ENCODE data around the gene NUDT5.

NUDT5 gene

DNA sequence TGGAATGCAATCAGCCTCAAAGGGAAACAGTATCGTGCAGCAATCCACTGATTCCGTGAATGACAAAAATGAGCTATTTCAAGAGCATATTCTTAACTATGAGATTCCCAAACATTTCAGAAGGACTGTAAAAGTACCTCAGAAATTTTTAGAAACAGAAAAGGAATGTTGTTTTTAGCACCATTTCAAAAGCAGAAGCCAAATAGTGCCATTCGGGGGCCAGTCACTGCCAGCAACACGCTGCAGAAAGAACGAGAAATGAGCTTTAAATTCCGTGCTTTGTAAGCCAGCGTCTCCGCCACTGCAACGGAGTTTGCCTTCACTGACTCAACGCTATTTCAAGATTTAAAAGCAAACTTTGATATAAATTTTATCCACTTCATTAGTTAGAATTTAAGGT lies 6.3 kb downstream of the NUDT5 start:
- no peak for TF ChIP-seq GATA3 (IDR thresholded peaks at IDR 0.05; ENCODE audit: low read depth, low read length)
- no peak for TF ChIP-seq GATA2 (IDR thresholded peaks at IDR 0.05; ENCODE audit: low read depth, low read length)

DNA sequence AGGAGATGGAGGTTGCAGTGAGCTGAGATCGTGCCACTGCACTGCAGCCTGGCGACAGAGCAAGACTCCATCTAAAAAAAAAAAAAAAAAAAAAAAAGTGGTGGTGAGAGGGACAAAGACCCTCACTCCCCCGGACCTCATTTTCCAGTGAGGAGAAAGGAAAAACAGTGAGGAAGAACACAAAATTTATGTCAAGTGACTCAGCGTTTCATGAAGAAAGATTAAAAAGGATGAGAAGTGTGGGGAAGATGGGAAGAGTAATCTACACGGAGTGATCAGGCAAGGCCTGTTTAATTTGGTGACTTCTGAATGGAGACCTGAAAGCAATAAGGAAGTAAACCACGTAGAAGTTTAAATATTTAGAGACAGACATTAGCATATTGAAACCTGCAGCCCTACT lies 7.0 kb downstream of the NUDT5 start:
- no peak for TF ChIP-seq GATA2 (IDR thresholded peaks at IDR 0.05; ENCODE audit: low read depth, low read length)

DNA sequence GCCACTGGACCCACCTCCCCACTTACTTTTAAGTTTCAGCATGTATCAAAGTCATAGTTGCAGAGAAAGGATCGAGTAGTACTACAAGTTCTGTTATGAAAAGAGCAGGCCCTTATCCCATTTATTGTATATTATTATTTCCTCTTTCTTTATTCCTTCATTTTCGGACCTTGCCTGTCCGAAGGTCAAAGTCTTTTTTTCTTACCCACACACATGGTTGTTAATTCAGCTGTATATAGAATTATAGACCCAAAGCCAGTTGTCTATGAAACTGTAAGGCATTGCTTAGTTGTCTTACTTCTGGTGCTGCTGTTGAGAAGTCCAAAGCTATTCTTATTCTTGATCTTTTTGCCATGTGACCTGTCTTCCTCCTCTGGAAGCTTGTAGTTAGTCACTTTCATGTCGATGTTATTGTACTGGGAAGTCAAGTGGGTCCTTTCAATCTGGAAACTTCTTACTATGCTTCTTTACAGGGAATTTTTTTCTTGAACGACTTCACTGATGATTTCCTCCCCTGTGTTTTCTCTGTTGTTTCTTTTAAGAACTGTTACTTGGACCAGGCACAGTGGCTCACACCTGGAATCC lies 8.3 kb downstream of the NUDT5 start:
- TF ChIP-seq GATA3 (IDR thresholded peaks at IDR 0.05; ENCODE audit: low read depth, low read length): no peak
- TF ChIP-seq GATA2 (IDR thresholded peaks at IDR 0.05; ENCODE audit: low read depth, low read length): no peak

DNA sequence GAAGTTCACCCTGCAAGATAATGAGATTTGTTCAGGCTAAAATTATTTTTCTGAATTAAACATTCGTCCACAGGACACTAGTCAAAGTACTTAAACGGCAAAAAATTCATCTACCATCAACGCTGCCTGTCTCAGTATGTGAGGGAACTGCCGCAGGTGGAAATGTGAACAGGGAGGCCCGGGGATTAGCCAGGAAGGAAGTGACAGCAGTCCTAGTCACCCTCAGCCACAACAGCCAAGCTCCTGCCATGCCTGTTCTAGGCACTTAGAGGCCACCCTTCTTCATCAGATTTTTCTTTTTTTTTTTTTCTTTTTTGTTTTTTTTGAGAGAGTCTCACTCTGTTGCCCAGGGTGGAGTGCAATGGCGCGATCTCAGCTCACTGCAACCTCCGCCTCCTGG lies 9.4 kb downstream of the NUDT5 start:
- TF ChIP-seq GATA3 (IDR thresholded peaks at IDR 0.05; ENCODE audit: low read depth, low read length) (no peak), GATA2 (IDR thresholded peaks at IDR 0.05; ENCODE audit: low read depth, low read length) (no peak)

DNA sequence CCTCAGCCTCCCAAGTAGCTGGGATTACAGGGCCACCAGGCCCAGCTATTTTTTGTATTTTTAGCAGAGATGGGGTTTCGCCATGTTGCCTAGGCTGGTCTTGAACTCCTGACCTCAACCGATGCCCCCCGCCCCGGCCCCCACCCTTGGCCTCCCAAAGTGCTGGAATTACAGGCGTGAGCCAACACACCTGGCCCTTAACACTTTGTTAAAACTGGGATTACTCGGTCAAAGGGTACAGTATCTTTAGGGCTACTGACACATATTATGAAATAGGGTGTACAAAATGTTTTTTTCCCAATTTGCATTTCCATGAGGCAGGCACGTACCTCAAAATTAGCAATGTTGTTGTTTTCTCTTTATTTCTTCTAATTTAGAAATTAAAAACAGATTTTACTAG lies 11.5 kb downstream of the NUDT5 start:
- no peak for TF ChIP-seq GATA2 (IDR thresholded peaks at IDR 0.05; ENCODE audit: low read depth, low read length)

DNA sequence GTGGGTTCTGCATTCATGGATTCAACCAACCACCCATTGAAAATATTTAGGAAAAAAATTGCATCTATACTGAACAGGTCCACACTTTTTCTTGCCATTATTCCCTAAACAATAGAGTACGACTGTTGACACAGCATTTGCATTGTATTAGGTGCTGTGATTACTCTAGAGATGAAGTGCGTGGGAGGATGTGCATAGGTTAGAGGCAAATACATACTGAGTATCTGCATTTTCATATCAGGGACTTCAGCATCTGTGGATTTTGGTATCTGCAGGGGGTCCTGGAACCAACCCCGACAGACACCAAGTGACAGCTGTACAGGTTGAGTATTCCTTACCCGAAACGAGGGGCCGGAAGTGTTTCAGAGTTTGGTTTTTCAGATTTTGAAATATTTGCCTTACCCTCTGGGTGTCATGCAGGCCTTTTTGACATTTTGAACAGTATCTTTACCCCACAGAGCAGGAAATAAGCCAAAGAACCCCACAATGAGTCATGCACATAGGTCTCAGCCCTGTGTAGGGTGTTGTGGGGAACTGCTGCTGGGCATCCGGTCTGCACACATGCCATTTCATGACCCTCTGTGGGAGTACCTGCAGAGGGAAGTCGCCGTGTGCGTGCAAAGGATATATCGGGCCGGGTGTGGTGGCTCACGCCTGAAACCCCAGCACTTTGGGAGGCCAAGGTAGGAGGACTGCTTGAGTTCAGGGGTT lies 14.5 kb downstream of the NUDT5 start:
- TF ChIP-seq GATA3 (IDR thresholded peaks at IDR 0.05; ENCODE audit: low read depth, low read length): no peak
- no peak for TF ChIP-seq GATA2 (IDR thresholded peaks at IDR 0.05; ENCODE audit: low read depth, low read length)

DNA sequence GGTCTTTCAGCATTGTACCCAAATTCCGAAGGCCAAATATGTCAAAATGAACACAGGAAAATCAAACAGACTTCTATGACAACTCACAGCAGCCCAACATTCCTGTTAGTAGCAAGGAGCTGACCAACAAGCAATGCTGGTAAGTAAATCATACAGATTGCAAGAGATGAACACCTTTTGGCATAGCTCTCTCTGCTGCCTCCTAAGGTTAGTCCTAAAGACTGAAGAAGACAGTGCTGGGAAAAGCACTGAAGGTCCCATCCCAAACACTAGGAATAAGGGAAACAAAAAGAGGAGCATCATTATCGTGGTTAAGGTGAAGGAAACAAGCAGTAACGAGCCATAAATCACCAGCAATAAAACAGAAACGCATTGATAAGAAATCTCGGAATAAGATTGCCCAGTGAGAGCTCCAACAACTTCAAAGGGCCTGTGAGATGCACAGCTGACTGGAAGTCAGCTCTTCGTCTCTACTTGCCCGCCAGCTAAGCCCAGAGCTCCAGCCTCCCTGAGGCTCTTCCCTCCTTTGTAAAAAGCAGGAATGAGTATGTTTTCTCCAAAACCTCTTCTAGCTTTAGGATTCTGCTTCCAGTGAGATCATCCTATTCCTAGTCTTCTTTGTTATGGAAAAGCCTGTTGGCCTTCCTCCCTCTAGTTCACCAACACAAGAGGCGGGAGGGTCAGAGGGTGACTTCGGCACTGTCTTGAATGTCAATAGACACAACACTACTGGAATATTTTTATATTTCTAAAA lies 15.3 kb downstream of the NUDT5 start:
- no peak for TF ChIP-seq GATA2 (IDR thresholded peaks at IDR 0.05; ENCODE audit: low read depth, low read length)
- no peak for TF ChIP-seq GATA3 (IDR thresholded peaks at IDR 0.05; ENCODE audit: low read depth, low read length)

DNA sequence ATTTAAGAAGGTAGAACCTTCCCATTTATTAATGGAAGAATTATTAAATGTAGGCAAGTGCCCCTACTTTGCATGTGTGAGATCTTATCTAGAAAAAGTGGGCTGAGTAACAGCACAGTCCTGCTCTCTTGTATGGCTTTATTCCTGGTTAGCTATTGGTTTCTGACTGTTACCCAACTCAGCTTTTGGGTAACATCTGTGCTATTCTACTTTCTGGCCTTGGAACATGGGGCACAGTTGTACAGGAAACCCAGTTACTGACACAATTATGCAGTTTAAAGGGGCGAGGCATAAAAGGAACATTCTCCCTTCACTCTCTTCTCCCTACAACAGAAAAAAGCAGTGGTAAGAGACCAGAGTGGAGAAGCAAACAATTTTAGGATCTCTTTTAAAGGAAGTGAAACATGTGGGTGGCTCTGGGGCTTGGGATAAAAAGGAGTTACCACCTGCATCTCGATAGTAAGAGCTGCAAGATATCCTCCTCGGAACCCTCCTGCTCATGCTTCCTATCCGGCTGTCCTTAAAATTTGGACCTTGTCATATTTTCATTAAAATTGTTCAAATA lies 16.0 kb downstream of the NUDT5 start:
- TF ChIP-seq GATA3 (IDR thresholded peaks at IDR 0.05; ENCODE audit: low read depth, low read length): no peak
- TF ChIP-seq GATA2 (IDR thresholded peaks at IDR 0.05; ENCODE audit: low read depth, low read length): no peak

DNA sequence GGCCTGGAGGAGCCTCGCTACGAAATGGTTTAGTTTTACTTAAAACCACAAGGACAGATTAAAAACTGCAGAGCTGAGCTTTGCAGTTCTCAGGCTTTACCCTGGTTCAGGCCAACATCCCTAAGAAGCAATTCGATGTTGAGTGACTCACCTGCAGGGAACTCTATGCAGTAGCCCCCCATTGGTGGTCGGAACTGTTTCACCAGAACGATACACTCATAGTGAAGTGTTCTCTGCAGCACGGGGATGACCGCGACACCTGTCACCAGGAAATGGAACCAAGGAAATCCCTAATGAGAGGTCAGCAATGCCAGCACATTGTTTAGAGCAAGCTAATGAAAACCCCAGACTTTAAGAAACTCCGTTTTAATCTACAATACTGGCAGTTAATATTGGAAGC lies 18.0 kb downstream of the NUDT5 start:
- no peak for TF ChIP-seq GATA3 (IDR thresholded peaks at IDR 0.05; ENCODE audit: low read depth, low read length)
- TF ChIP-seq GATA2 (IDR thresholded peaks at IDR 0.05; ENCODE audit: low read depth, low read length): no peak

DNA sequence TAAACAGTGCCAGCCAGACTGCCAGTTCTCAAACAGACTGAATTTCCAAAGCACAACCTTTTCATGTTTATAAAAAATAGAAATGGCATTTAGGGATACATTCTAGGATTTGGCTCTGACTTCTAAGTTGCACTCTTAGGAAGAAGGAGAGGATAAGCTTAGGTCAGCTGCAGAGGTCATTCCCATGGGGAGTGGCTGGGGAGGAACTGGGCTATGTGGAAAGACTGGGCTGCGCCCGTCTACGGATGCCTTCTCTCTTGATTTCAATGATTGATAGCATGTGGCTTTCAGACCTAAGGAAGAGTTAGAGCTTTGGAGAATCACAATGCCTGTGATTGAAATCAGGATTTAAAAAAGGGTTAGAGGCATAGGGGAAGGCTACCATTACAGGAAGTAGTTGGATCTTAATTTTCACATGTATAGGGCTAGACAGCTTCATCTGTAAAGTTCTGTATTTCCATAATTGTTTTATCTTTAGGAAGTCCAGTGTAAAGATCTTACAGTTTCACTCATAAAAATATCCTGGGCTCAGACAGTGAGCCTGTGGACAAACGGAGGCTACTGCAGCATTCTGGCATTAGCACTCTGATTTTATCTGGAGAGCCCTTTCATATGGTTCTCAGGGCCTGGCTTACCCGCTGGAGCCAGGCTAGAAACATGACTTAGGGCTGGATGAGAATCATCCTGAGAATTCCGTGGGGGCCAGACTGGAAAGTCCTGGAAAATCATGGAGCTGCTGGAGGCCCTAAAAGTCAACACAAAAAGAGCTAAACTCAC lies 29.5 kb downstream of the NUDT5 start:
- TF ChIP-seq GATA2 (IDR thresholded peaks at IDR 0.05; ENCODE audit: low read depth, low read length): peak; percentile 88
- TF ChIP-seq GATA3 (IDR thresholded peaks at IDR 0.05; ENCODE audit: low read depth, low read length): peak; percentile 65; the same call in 1 of the 2 replicates

DNA sequence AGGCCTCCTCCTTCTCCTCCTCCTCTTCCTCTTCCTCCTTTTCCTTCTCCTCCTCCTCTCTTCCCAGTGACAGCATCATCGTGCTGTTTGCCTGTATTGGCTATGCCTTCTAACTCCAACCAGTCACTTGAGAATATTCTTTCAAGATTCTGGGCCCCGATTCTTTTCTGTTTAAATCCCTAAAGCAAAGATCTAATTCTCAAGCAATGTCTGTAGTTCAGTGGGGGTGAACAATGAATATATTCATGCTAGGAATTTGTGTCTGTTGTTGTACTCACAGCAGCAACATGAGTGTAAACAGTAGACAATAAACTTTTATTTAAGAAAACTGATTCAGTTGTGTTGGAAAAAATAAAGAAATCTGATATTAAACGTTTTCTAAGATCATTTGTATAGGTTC lies 30.7 kb downstream of the NUDT5 start:
- TF ChIP-seq GATA2 (IDR thresholded peaks at IDR 0.05; ENCODE audit: low read depth, low read length) (no peak), GATA3 (IDR thresholded peaks at IDR 0.05; ENCODE audit: low read depth, low read length) (no peak)

DNA sequence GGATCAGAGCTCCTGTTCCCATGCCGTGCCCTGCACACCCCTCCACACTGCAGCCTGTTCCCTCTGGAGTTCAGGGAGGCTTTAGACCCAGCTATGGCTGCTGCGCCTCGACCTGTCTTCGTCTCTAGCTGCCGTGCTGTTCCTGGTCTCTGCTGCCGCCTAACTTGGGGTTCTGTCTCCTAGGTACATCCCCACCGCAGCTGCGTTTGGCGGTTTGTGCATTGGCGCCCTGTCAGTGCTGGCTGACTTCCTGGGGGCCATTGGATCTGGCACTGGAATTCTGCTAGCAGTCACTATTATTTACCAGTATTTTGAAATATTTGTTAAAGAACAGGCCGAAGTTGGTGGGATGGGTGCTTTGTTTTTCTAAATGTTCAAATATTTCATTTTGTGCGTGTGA lies 31.6 kb downstream of the NUDT5 start:
- TF ChIP-seq GATA3 (IDR thresholded peaks at IDR 0.05; ENCODE audit: low read depth, low read length) (no peak), GATA2 (IDR thresholded peaks at IDR 0.05; ENCODE audit: low read depth, low read length) (no peak)

DNA sequence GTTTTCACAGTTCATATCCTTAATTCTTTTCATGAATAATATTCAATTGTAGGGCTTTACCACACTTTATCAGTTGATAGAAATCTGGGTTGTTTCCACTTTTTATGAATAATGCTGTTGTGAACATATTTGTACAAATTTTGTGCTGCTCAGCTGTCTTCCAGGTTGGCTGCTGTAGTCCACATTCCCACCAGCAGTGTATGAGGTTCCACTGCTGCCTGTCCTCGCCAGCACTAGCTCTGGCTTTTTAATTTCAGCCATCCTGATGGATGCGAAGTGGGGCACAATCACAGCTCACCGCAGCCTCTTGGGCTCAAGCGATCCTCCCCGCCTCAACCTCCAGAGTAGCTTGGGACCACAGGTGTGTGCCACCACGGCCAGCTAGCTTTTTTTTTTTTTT lies 32.8 kb downstream of the NUDT5 start:
- no peak for TF ChIP-seq GATA2 (IDR thresholded peaks at IDR 0.05; ENCODE audit: low read depth, low read length)
- TF ChIP-seq GATA3 (IDR thresholded peaks at IDR 0.05; ENCODE audit: low read depth, low read length): no peak

DNA sequence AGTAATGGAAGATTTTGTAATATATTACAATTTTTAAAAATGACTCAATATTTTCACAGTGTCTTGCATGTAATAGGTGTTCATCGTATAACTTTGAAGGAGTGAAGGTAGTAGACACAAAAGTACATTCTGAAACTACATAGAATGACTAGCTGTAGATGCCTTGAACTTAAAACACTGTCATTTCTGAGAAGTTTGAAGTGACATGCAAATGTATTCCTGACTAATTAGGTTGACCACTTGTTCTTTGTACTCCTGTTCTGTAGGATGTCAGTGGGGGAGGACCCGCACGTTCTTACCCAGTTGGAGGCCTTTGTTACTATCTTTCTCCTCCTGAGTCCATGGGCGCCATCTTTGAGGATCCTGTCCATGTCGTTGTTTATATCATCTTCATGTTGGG lies 35.0 kb downstream of the NUDT5 start:
- no peak for TF ChIP-seq GATA3 (IDR thresholded peaks at IDR 0.05; ENCODE audit: low read depth, low read length)
- TF ChIP-seq GATA2 (IDR thresholded peaks at IDR 0.05; ENCODE audit: low read depth, low read length): no peak
